ENCODE results near the gene HIBADH.

DNA sequence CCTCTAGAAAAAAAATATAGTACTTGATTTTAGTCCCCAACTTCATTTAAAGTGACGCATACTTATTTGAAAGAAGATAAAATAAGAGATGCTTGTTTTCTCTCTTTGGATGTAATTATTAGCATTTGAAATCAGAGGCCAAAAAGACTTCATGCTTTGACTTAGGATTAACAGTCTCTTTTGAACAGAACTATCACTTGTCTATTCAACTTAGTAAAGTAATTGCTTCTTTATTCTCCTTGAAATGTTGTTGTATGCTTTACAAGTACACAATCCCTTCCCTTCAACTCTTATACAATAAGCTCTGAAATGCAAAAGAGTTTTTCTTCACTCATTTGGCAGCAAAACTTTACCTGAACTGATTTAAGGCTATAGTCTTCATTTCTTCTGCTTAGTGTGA is 80.8 kb downstream of the HIBADH start:
- TF ChIP-seq, protein P1, sequence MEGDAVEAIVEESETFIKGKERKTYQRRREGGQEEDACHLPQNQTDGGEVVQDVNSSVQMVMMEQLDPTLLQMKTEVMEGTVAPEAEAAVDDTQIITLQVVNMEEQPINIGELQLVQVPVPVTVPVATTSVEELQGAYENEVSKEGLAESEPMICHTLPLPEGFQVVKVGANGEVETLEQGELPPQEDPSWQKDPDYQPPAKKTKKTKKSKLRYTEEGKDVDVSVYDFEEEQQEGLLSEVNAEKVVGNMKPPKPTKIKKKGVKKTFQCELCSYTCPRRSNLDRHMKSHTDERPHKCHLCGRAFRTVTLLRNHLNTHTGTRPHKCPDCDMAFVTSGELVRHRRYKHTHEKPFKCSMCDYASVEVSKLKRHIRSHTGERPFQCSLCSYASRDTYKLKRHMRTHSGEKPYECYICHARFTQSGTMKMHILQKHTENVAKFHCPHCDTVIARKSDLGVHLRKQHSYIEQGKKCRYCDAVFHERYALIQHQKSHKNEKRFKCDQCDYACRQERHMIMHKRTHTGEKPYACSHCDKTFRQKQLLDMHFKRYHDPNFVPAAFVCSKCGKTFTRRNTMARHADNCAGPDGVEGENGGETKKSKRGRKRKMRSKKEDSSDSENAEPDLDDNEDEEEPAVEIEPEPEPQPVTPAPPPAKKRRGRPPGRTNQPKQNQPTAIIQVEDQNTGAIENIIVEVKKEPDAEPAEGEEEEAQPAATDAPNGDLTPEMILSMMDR (IDR thresholded peaks at IDR 0.05), result no peak
- TF ChIP-seq POLR2A (IDR thresholded peaks at IDR 0.05), result no peak
